Measurements from ENCODE around the gene UGT1A7.
"Not testable (repeated sequence)": the region's sequence is repeated elsewhere in the genome, so short reads cannot be mapped to it uniquely, and the experiment has no call there.

GRCh38 chr2:233751212-233752009, 69.7 kb downstream of the UGT1A7 start:
- not testable (repeated sequence) for TF ChIP-seq CTCF (IDR thresholded peaks at IDR 0.05; ENCODE audit: insufficient read depth, low read length, poor library complexity, severe bottlenecking); EZH2phosphoT487 (conservative IDR thresholded peaks at IDR 0.05; ENCODE audit: low read length)
